HG03108 (cell line): Measurements from ENCODE around the gene PSMC6.

Experiments used
- ATAC-seq: cut with Tn5 transposase; IDR thresholded peaks from one replicate; pipeline ENCODE4 v1.9.1; 2021; ENCODE audit warnings: moderate library complexity; ENCODE audit not compliant: unreplicated experiment

The PSMC6 gene

GRCh38 chr14:52706724-52707706 is at the start of gene PSMC6:
Gene PSMC6, plus strand, starts transcription at chr14:52707200. Its CDS starts 20 bp downstream, at chr14:52707220.
- peak; percentile 96 for ATAC-seq

DNA sequence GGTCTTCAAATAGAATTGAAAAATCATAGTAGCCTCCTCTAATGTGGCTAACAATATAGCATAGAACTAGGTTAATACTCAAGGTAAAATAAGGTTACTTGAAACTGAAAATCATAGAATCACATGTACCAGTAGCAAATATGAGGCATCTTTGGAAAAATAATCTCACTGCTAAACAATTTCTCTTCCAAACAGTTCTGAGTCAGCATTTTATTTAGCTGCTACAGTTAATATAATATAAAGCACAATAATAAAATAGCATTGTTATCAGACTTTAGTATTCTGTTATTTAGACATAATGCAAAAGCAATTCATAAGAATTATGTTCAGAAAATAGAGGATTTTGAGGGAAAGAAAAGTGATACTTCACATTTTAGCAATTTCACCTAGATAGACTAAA is 46.7 kb upstream of the PSMC6 start:
- no peak for ATAC-seq

DNA sequence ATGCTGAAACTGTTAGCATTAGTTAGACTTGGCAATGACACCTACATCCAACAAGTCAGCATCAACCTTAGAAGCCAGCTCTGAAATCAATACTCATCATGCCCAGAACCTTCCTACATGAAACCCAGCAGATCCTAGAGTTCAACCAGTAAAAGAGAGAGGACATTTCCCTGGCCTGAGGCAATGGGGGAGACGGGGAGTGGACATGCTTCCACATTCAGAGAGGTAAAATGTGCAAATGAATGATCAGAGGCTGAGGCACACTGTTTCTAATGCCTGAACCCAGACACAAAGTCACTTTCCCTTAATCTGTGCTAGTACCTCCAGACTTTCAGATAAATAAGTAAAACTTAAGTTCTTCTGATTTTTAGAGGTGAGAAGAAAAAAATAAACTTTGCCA is 46.2 kb upstream of the PSMC6 start:
- ATAC-seq, result no peak

DNA sequence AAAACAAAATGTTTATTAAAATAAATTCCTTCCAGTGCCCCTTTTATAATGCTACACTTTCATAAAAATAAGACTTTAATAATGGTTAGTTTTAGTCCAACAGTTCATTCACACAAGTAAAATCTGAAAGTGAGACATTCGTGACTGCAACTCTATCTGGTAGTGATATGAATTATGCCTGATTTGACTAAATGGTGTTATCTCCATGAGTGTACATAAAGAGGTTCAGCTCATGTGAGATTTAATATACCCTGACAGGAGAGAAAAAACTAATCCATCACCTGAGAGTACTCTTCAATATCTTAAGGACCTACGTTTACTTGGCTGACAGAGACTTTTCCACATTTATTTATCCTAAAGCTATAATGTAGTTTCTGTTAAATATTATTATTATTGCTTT is 45.7 kb upstream of the PSMC6 start:
- ATAC-seq, result no peak

- ATAC-seq, result no peak
Measured at GRCh38 chr14:52663850-52664249, 43.1 kb upstream of the PSMC6 start.

DNA sequence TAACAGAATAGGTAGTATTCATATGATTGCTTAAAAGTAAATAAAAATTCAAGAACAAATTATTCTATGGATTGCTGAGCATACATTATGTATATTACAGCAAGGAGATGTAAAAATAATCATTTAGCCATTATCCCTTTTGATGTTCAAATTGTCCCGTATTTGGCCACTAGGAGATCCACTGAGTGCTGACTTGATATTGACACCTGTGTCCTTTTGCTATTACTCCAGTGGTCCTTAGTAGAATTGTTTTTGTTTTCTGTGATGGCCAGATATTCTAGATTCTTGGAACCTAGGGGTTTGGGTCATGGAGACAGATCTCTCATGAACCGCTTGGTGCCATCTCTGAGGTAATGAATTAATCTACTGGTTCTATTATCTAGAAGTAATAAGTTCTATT is 28.4 kb upstream of the PSMC6 start:
- ATAC-seq, result no peak

- ATAC-seq, result no peak
Measured at GRCh38 chr14:52683985-52684520, 22.9 kb upstream of the PSMC6 start.

GRCh38 chr14:52686176-52686575 is 20.8 kb upstream of the PSMC6 start:
- no peak for ATAC-seq

GRCh38 chr14:52690983-52691760 is 15.8 kb upstream of the PSMC6 start:
- ATAC-seq, result no peak

- no peak for ATAC-seq
Measured at GRCh38 chr14:52692248-52692962, 14.6 kb upstream of the PSMC6 start.

DNA sequence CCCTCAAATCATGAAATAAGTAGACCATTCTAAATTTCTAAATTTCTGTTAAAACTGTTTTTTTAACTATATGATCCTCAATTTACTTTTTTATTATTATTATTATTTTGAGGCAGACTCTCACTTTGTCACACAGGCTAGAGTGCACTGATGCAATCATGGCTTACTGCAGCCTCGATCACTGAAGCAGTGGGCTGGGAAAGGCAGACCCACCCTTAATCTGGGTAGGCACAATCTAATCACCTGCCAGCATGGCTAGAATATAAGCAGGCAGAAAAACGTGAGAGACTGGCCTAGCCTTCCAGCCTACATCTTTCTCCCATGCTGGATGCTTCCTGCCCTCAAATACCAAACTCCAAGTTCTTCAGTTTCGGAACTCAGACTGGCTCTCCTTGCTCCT is 14.0 kb upstream of the PSMC6 start:
- ATAC-seq, result no peak

- ATAC-seq, result no peak
Measured at GRCh38 chr14:52693532-52693931, 13.5 kb upstream of the PSMC6 start.

GRCh38 chr14:52694761-52695480 is 12.1 kb upstream of the PSMC6 start:
- ATAC-seq, result peak; percentile 36

- ATAC-seq, result peak; percentile 68
Measured at GRCh38 chr14:52695481-52696091, 11.4 kb upstream of the PSMC6 start, which contains the start of gene ERO1A. Gene ERO1A, minus strand, starts transcription at chr14:52695558. Its CDS starts 77 bp downstream, at chr14:52695481.

DNA sequence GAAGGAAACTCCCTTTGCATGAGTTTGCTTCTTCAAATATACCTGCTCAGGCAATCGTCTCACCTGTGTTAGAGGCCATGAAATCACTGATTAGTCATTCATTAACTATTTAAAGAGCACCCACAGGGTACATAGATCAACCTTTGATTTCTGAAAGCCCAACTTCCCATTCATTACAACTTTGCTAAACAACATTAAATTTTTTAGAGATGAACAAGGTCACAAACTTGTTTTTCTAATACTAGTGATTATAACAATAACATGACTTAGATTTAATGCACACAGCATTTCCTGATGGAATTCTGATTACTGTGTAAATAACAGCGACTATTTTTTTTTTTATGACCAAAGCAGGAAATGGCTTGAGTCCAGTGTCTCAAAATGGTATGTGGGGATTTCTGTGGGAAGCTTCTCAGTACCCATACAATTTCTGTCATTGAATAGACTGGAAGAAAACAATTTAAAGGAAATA is 6.3 kb upstream of the PSMC6 start:
- no peak for ATAC-seq

DNA sequence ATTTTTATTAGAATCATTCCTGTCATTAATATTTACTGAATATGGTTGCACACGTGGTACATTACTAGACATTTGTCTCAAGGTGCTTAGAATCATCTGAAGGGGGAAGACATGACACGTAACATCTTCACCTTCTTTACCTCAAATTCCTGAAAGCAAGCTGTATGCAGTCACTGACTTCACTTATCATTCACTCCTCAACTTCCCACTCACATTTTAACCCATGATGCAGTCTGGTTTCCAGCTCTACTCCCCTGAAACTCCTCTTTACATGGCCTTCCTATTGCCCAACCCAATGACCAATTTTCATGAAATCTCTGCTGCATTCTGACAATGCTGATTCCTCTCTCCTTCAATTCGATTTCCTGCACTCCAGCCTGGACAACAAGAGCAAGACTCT is 5.8 kb upstream of the PSMC6 start:
- ATAC-seq, result no peak

- no peak for ATAC-seq
Measured at GRCh38 chr14:52703225-52703624, 3.8 kb upstream of the PSMC6 start.

DNA sequence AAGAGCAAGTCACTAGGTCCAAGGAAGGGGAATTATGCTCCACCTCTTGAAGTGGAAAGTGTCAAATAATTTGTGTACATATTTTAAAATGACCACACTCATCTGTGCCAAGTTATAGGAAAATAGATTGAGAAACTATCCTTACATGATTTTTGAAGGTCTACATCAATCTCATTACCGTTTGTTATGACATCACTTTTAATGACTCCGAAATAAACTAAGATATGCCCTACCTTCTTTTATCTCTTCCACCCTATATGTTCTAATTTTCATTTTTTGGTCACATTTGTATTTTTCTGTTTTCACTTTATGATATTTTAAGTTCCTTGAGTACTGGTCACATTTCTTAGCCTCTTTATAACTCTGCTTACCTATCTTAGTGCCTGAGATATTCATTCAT is 3.3 kb upstream of the PSMC6 start:
- no peak for ATAC-seq

- ATAC-seq, result no peak
Measured at GRCh38 chr14:52706286-52706685, 714 bp upstream of the PSMC6 start.

GRCh38 chr14:52711666-52712065 is 4.7 kb downstream of the PSMC6 start:
- no peak for ATAC-seq
